ENCODE data around the gene RNASE8.

RNASE8 gene

GRCh38 chr14:21070610-21071224, 13.1 kb downstream of the RNASE8 start:
- peak overlapping the region; percentile 94 for H3K9ac ChIP-seq (ENCODE audit: low read depth, low read length)
- peaks cover 35% of the 10 kb centered on the region for H3K36me3 ChIP-seq (ENCODE audit: insufficient read depth, low read depth, low read length)
- peaks cover 21% of the 10 kb centered on the region for H3K27me3 ChIP-seq (ENCODE audit: insufficient read depth, low read length)
- peak overlapping the region; percentile 80 for H3K27ac ChIP-seq (ENCODE audit: low read length)
- H3K4me3 ChIP-seq (ENCODE audit: low read length), result peak overlapping the region; percentile 94
- H3K9me3 ChIP-seq (ENCODE audit: insufficient read depth, low read depth, low read length), result no peaks in the 10 kb centered on the region
- peaks cover 8% of the 10 kb centered on the region for H3K4me1 ChIP-seq (ENCODE audit: insufficient read depth, low read length)

- Histone ChIP-seq H3K4me1 (ENCODE audit: insufficient read depth, low read length) (peaks cover 8% of the 10 kb centered on the region), H3K27ac (ENCODE audit: low read length) (peak overlapping the region; percentile 80), H3K9me3 (ENCODE audit: insufficient read depth, low read depth, low read length) (no peaks in the 10 kb centered on the region), H3K36me3 (ENCODE audit: insufficient read depth, low read depth, low read length) (peaks cover 42% of the 10 kb centered on the region), H3K27me3 (ENCODE audit: insufficient read depth, low read length) (peaks cover 21% of the 10 kb centered on the region), H3K4me3 (ENCODE audit: low read length) (peak overlapping the region; percentile 94), H3K9ac (ENCODE audit: low read depth, low read length) (peak overlapping the region; percentile 94)
These were observed 13.8 kb downstream of the RNASE8 start for GRCh38 chr14:21071225-21072030.

GRCh38 chr14:21072031-21072473, 14.4 kb downstream of the RNASE8 start:
- no peaks in the 10 kb centered on the region for H3K9me3 ChIP-seq (ENCODE audit: insufficient read depth, low read depth, low read length)

GRCh38 chr14:21072781-21073339, 15.2 kb downstream of the RNASE8 start:
- Histone ChIP-seq H3K27me3 (ENCODE audit: insufficient read depth, low read length) (peaks cover 13% of the 10 kb centered on the region), H3K36me3 (ENCODE audit: insufficient read depth, low read depth, low read length) (peaks cover 55% of the 10 kb centered on the region), H3K4me1 (ENCODE audit: insufficient read depth, low read length) (peaks cover 8% of the 10 kb centered on the region), H3K4me3 (ENCODE audit: low read length) (peak overlapping the region; percentile 94; the same call in 1 of the 2 replicates), H3K27ac (ENCODE audit: low read length) (no peak overlapping the region), H3K9ac (ENCODE audit: low read depth, low read length) (peak overlapping the region; percentile 94; the same call in 1 of the 2 replicates), H3K9me3 (ENCODE audit: insufficient read depth, low read depth, low read length) (no peaks in the 10 kb centered on the region)

More at GRCh38 chr14:21072031-21072473, 14.4 kb downstream of the RNASE8 start:
- Histone ChIP-seq H3K27me3 (ENCODE audit: insufficient read depth, low read length) (peaks cover 21% of the 10 kb centered on the region), H3K27ac (ENCODE audit: low read length) (peak overlapping the region; percentile 80), H3K9ac (ENCODE audit: low read depth, low read length) (peak overlapping the region; percentile 94; the same call in 1 of the 2 replicates), H3K4me3 (ENCODE audit: low read length) (peak overlapping the region; percentile 94), H3K36me3 (ENCODE audit: insufficient read depth, low read depth, low read length) (peaks cover 48% of the 10 kb centered on the region), H3K4me1 (ENCODE audit: insufficient read depth, low read length) (peaks cover 8% of the 10 kb centered on the region)

GRCh38 chr14:21073921-21074320, 16.3 kb downstream of the RNASE8 start:
- no peak overlapping the region for H3K4me3 ChIP-seq (ENCODE audit: low read length)
- peaks cover 5% of the 10 kb centered on the region for H3K4me1 ChIP-seq (ENCODE audit: insufficient read depth, low read length)
- peaks cover 5% of the 10 kb centered on the region for H3K27me3 ChIP-seq (ENCODE audit: insufficient read depth, low read length)
- H3K9me3 ChIP-seq (ENCODE audit: insufficient read depth, low read depth, low read length), result no peaks in the 10 kb centered on the region
- H3K36me3 ChIP-seq (ENCODE audit: insufficient read depth, low read depth, low read length), result peaks cover 66% of the 10 kb centered on the region
- no peak overlapping the region for H3K27ac ChIP-seq (ENCODE audit: low read length)
- H3K9ac ChIP-seq (ENCODE audit: low read depth, low read length), result no peak overlapping the region

GRCh38 chr14:21074398-21075272, 17.0 kb downstream of the RNASE8 start:
- H3K9ac ChIP-seq (ENCODE audit: low read depth, low read length), result no peak overlapping the region
- no peak overlapping the region for H3K4me3 ChIP-seq (ENCODE audit: low read length)
- H3K27ac ChIP-seq (ENCODE audit: low read length), result no peak overlapping the region
- peaks cover 73% of the 10 kb centered on the region for H3K36me3 ChIP-seq (ENCODE audit: insufficient read depth, low read depth, low read length)
- no peaks in the 10 kb centered on the region; the same call in 1 of the 2 replicates for H3K27me3 ChIP-seq (ENCODE audit: insufficient read depth, low read length)
- no peaks in the 10 kb centered on the region for H3K9me3 ChIP-seq (ENCODE audit: insufficient read depth, low read depth, low read length)
- H3K4me1 ChIP-seq (ENCODE audit: insufficient read depth, low read length), result peaks cover 5% of the 10 kb centered on the region

- Histone ChIP-seq H3K36me3 (ENCODE audit: insufficient read depth, low read depth, low read length) (peaks cover 85% of the 10 kb centered on the region), H3K9me3 (ENCODE audit: insufficient read depth, low read depth, low read length) (no peaks in the 10 kb centered on the region), H3K4me1 (ENCODE audit: insufficient read depth, low read length) (peaks cover 5% of the 10 kb centered on the region), H3K27ac (ENCODE audit: low read length) (no peak overlapping the region), H3K27me3 (ENCODE audit: insufficient read depth, low read length) (no peaks in the 10 kb centered on the region; the same call in 1 of the 2 replicates), H3K4me3 (ENCODE audit: low read length) (no peak overlapping the region), H3K9ac (ENCODE audit: low read depth, low read length) (no peak overlapping the region)
These were observed 18.3 kb downstream of the RNASE8 start for GRCh38 chr14:21075719-21076437.

- peaks cover 98% of the 10 kb centered on the region for H3K36me3 ChIP-seq (ENCODE audit: insufficient read depth, low read depth, low read length)
- H3K27ac ChIP-seq (ENCODE audit: low read length), result no peak overlapping the region
- no peak overlapping the region for H3K4me3 ChIP-seq (ENCODE audit: low read length)
- no peaks in the 10 kb centered on the region for H3K4me1 ChIP-seq (ENCODE audit: insufficient read depth, low read length)
- H3K27me3 ChIP-seq (ENCODE audit: insufficient read depth, low read length), result no peaks in the 10 kb centered on the region; the same call in 1 of the 2 replicates
- H3K9ac ChIP-seq (ENCODE audit: low read depth, low read length), result no peak overlapping the region
- no peaks in the 10 kb centered on the region for H3K9me3 ChIP-seq (ENCODE audit: insufficient read depth, low read depth, low read length)
These were observed 20.1 kb downstream of the RNASE8 start for GRCh38 chr14:21077672-21078071.

GRCh38 chr14:21078287-21078686, 20.7 kb downstream of the RNASE8 start:
- H3K36me3 ChIP-seq (ENCODE audit: insufficient read depth, low read depth, low read length), result peaks cover 96% of the 10 kb centered on the region
- no peak overlapping the region for H3K9ac ChIP-seq (ENCODE audit: low read depth, low read length)

GRCh38 chr14:21078726-21079125, 21.1 kb downstream of the RNASE8 start:
- Histone ChIP-seq H3K27ac (ENCODE audit: low read length) (no peak overlapping the region), H3K9ac (ENCODE audit: low read depth, low read length) (no peak overlapping the region), H3K4me1 (ENCODE audit: insufficient read depth, low read length) (no peaks in the 10 kb centered on the region), H3K36me3 (ENCODE audit: insufficient read depth, low read depth, low read length) (peaks cover 96% of the 10 kb centered on the region), H3K27me3 (ENCODE audit: insufficient read depth, low read length) (no peaks in the 10 kb centered on the region), H3K4me3 (ENCODE audit: low read length) (no peak overlapping the region), H3K9me3 (ENCODE audit: insufficient read depth, low read depth, low read length) (no peaks in the 10 kb centered on the region)

More at GRCh38 chr14:21078287-21078686, 20.7 kb downstream of the RNASE8 start:
- no peaks in the 10 kb centered on the region for H3K27me3 ChIP-seq (ENCODE audit: insufficient read depth, low read length)
- H3K9me3 ChIP-seq (ENCODE audit: insufficient read depth, low read depth, low read length), result no peaks in the 10 kb centered on the region
- H3K4me1 ChIP-seq (ENCODE audit: insufficient read depth, low read length), result no peaks in the 10 kb centered on the region
- H3K4me3 ChIP-seq (ENCODE audit: low read length), result no peak overlapping the region
- H3K27ac ChIP-seq (ENCODE audit: low read length), result no peak overlapping the region

All from iPS-20b (cell line).